Right hindlimb (tissue), 1 donor: ENCODE measurements around the gene STOX1.
"Not testable (repeated sequence)": the region's sequence is repeated elsewhere in the genome, so short reads cannot be mapped to it uniquely, and the experiment has no call there.

Experiments used
- DNase-seq: peaks from one replicate; pipeline ENCODE4 v3.0.0-alpha.2; 2018

STOX1 gene

GRCh38 chr10:68880181-68880580 is 52.9 kb downstream of the STOX1 start:
- DNase-seq: no peak

GRCh38 chr10:68895041-68895440 is 67.7 kb downstream of the STOX1 start:
- no peak for DNase-seq

GRCh38 chr10:68897336-68897741 is 70.0 kb downstream of the STOX1 start:
- DNase-seq: peak; percentile 74

GRCh38 chr10:68899186-68899745 is 71.9 kb downstream of the STOX1 start:
- DNase-seq: no peak

GRCh38 chr10:68900427-68901104 is 73.2 kb downstream of the STOX1 start:
- no peak for DNase-seq

- peak; percentile 98 for DNase-seq
Observed at GRCh38 chr10:68901105-68901927, 74.0 kb downstream of the STOX1 start, which contains the start of gene DDX50. DDX50 (plus strand) TSS chr10:68901315; CDS start chr10:68901385, 70 bp downstream.

- no peak for DNase-seq
Observed at GRCh38 chr10:68902382-68902781, 75.1 kb downstream of the STOX1 start.

GRCh38 chr10:68924593-68924992 is 97.3 kb downstream of the STOX1 start:
- no peak for DNase-seq

GRCh38 chr10:68925489-68925888 is 98.2 kb downstream of the STOX1 start:
- no peak for DNase-seq

GRCh38 chr10:68929157-68929556 is 101.8 kb downstream of the STOX1 start:
- DNase-seq: not testable (repeated sequence)

- not testable (repeated sequence) for DNase-seq
Observed at GRCh38 chr10:68929888-68930287, 102.6 kb downstream of the STOX1 start.

- DNase-seq: not testable (repeated sequence)
Observed at GRCh38 chr10:68932860-68933259, 105.5 kb downstream of the STOX1 start.

- no peak for DNase-seq
Observed at GRCh38 chr10:68934994-68935393, 107.7 kb downstream of the STOX1 start.

GRCh38 chr10:68938117-68938516 is 110.8 kb downstream of the STOX1 start:
- no peak for DNase-seq

GRCh38 chr10:68938884-68939283 is 111.6 kb downstream of the STOX1 start:
- DNase-seq: no peak

- DNase-seq: not testable (repeated sequence)
Observed at GRCh38 chr10:68940917-68941316, 113.6 kb downstream of the STOX1 start.
